NCI-H345 treated with DMSO at 0.1 percent for 48 hours (cell line): ENCODE data around the gene TNFRSF6B.
"Not testable (repeated sequence)": the region's sequence is repeated elsewhere in the genome, so short reads cannot be mapped to it uniquely, and the experiment has no call there.

ENCODE experiments used
- DNase-seq: peaks from one replicate; lab custom pipeline; 2025; ENCODE audit not compliant: unreplicated experiment; lab: John Stamatoyannopoulos, UW

The TNFRSF6B gene, protein sequence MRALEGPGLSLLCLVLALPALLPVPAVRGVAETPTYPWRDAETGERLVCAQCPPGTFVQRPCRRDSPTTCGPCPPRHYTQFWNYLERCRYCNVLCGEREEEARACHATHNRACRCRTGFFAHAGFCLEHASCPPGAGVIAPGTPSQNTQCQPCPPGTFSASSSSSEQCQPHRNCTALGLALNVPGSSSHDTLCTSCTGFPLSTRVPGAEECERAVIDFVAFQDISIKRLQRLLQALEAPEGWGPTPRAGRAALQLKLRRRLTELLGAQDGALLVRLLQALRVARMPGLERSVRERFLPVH

DNA sequence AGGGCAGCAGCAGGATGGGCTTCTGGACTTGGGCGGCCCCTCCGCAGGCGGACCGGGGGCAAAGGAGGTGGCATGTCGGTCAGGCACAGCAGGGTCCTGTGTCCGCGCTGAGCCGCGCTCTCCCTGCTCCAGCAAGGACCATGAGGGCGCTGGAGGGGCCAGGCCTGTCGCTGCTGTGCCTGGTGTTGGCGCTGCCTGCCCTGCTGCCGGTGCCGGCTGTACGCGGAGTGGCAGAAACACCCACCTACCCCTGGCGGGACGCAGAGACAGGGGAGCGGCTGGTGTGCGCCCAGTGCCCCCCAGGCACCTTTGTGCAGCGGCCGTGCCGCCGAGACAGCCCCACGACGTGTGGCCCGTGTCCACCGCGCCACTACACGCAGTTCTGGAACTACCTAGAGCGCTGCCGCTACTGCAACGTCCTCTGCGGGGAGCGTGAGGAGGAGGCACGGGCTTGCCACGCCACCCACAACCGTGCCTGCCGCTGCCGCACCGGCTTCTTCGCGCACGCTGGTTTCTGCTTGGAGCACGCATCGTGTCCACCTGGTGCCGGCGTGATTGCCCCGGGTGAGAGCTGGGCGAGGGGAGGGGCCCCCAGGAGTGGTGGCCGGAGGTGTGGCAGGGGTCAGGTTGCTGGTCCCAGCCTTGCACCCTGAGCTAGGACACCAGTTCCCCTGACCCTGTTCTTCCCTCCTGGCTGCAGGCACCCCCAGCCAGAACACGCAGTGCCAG, at the start of gene TNFRSF6B:
Gene TNFRSF6B (plus strand): TSS at position 25 of the 729 bp plus-strand sequence. CDS start 116 bp downstream, at position 141.
- no peak for DNase-seq

DNA sequence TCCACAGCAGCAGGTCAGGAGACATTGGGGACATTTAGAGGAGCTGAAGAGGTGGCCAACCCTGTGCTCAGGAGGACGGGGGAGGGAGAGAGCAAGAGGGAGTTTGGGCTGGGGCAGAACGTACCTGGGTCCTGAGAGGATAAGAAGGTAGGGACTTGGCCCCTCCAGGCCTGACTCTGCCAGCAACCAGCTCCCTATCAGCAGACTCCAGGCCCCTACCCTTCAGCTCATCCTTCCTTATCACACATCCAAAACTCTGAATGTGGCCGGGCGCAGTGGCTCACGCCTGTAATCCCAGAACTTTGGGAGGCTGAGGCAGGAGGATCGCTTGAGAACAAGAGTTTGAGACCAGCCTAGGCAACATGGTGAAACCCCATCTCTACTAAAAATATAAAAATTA, 48.3 kb upstream of the TNFRSF6B start:
- no peak for DNase-seq

DNA sequence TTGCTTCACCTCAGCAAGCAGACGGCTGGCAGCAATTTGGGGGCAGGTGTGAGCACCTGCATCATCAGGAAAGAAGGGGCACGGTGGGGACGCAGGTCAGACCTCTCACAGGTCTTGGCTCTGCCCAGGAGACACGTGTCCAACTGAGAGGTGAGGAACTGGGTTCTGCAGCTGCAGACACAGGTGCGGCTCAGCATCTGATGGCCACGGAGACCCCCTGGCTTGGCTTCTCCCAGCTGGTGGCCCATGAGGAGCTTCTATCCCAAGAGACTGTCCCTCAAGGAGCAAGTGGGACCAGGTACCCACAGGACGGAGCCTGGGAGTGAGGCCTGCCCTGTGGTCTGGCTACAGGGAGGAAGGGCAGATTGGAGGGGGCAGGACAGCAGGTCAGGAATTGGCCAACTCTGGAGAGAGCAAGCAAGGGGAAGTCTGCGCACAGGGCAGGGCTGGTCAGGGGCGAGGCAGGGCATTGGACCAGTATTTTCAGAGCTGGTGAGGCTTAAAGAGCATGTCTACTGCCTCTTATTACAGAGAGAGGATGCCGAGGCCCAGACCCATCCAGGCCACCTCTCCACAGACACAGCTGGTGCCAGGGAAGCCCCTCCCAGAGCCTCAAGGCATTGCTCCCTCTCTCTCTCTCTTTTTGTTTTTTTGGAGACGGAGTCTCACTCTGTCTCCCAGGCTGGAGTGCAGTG, 47.4 kb upstream of the TNFRSF6B start:
- no peak for DNase-seq

DNA sequence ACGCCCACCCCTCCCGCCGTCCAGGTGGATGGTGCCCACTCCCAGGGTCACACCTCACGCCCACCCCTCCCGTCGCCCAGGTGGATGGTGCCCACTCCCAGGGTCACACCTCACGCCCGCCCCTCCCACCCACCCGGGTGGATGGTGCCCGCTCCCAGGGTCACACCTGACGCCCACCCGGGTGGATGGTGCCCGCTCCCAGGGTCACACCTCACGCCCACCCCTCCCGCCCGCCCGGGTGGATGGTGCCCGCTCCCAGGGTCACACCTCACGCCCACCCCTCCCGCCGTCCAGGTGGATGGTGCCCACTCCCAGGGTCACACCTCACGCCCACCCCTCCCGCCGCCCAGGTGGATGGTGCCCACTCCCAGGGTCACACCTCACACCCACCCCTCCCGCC, 46.0 kb upstream of the TNFRSF6B start:
- not testable (repeated sequence) for DNase-seq

DNA sequence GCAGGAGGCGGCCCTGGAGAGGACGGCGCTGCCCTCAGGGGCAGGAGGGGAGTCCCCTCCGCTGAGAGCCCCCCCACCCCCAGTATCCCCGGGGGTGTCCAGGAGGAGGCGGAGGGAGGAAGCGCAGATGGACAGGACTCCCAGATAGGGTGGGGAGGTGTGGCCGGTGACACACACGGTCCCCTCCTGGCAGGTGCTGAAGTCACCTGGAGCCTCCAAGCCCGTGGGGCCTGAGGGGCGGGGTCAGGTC, 44.6 kb upstream of the TNFRSF6B start:
- no peak for DNase-seq

DNA sequence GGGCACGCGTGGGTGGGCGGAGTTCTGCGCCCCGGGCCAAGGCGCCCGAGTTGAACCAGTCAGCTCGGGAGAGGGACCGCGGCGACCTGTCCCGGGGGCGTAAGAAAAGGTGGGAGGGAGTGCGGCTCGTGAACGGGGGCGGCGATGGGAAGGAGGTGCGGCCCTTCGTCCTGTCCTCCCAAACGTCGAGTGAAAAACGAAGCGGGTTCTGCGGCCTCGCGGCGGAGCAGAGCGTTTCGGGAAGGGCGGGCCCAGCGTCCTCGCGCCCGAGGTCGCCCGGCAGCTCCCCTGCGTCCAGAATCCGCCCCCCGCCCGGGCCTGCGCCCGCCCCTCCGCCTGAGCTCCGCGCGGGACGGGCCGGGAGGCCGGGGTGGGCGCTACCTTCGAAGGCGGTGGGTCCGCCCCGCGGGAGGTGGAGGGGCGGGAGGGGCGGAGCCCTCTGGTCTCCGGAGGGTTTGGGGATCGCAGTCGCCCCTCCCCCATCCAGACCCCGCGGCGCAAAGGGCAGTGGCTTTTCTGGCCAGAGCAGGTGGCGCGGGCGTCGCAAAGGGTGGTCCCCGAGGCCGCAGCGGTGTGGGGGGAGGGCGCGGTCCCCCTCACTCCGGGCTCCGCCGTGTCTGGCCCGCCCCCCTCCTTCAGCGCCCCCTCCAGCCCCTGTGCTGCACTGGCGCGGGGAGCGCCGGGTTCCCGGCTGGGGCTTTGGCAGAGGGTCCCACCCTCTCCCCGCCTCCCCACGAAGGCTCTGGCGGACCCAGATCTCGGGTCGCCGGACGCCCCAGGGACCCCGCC, 44.1 kb upstream of the TNFRSF6B start:
- DNase-seq = no peak

DNA sequence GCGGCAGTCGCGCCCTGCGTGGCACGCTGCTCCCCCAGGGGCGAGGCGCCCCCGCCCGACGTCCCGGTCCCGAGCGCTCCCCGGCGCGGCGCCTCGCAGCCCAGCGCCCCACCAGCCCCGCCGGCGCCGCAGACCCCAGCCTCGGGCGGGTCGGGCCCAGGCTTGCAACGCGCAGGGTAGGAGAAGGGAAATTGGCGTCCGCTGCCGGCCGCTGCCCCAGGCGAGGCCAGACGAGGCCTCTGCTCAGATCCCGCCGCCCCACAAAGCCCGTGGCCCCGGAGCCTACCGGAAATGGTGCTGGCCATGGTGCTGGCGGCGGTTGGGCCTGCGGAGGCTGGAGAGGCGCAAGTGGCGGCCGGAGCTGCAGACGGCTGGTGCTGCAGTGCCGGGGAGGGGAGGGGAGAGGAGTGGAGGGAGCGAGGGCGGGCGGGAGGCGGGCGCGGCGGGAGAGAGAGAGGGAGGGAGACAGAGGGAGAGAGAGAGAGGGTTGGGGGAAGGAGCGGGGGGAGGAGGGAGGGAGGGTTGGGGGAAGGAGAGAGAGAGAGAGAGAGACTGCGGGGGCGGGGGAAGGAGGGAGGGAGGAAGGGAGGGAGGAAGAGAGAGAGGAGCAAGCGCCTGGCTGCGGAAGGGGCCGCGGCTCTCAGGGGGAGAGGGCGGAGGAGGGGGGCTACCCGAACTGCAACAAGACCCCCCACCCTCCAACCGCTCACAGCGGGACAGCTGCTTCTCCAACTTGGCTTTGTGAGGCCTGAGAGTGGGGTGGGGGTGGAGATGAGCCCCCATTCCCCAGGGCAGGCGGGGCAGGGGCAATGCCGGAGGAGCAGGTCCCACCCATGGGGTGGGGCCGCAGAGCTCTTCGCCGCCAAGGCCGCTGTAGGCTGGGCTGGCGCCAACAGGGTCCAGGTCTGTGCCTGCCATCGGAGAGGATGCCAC, 43.1 kb upstream of the TNFRSF6B start, which contains the start of gene STMN3:
Gene STMN3 (minus strand): TSS at position 384 of the 933 bp plus-strand sequence. CDS start 79 bp downstream, at position 305.
- DNase-seq = peak; percentile 76

DNA sequence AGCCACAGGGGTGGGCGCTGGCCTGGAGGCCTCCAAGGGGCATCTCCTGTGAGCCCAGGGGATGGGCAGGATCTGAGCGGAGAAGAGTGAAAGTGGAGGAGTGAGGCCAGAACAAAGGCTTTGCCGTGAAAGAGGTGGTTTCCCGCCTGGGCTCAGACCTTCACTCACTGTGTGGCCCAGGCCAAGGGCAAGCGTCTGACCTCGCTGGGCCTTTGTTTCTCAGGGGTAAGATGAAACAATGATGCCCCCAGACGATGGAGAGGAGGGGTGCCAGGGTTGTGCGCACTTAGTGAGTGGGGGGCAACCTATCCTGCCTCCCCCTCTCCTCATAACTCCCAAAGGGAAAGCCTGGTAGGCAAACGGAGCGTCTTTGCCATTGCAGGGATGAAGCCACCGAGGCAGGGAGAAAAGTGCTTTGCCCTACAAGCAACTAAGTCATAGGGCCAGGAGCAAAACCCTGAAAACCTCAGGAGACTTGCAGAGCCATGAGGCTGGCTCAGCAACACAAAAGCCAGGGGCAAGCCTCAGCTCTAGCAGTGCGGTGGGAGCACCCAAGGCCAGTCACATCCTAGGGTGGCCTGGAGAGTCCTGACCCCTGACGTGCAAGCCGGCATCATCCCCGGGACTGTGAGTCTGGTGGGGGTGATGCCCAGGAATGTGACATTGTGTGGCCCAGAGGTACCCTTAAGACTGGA, 42.3 kb upstream of the TNFRSF6B start:
- DNase-seq = no peak

DNA sequence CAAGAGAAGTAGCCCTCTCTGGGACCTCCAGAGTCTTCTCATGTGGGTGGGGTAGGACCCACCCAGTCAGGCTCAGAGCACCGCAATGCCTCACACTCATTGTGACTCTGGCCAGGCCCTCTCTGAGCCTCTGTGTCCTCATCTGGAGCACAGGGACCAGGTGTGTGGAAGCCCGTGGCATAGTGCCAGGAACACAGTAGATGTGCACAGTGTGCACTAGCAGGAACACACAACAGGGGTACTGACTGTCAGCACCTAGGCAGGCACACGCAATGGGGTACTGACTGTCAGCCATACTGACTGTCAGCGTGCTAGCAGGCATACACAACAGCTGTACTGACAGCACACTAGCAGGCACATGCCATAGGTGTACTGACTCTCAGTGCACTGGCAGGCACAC, 41.2 kb upstream of the TNFRSF6B start:
- DNase-seq = no peak

DNA sequence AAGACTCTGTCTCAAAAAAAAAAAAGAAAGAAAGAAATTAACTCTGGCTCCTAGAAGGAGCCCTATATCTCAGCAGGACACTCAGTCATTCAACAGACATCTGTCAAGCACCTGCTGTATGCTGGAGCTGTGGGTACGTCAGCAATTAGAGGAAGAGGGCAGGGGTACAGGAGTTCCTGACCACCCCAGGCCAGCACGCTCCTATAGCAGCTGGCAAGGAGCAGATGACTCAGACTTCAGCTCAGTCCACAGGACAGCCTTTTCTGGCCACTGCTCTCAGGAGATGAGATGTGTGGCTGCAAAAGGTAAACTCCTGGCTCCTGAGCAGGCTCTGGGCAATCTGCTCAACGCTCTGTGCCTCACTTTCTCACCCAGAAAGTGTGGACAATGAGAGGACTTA, 40.0 kb upstream of the TNFRSF6B start:
- DNase-seq = no peak

DNA sequence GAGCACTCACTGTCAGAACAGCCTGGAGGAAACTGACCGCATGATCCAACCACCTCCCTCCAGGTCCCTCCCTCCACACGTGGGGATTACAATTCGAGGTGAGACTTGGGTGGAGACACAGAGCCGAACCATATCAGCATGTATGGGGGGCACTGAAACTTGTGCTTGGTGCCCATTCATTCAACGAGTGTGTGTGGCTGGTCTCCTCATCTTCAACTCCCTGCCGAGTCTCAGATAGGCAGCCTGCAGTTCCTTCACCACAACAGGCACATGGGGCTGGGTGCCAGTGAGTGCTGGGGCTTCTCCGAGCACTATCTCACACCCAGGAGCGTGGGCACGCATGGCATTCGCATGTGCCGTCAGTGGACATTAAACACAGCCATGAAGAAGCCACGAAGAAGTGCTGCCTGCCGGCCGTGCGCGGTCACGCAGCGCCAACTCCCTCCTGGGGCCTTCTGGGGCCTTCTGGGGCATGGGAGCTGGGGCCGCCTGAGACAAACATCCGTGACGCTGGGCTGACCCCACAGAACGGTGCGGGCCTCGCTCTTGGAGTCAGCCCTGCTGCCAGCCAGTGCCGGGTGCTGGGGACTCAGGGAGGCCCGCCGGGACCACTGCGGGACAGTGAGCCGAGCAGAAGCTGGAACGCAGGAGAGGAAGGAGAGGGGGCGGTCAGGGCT, 39.1 kb upstream of the TNFRSF6B start:
- DNase-seq = no peak

DNA sequence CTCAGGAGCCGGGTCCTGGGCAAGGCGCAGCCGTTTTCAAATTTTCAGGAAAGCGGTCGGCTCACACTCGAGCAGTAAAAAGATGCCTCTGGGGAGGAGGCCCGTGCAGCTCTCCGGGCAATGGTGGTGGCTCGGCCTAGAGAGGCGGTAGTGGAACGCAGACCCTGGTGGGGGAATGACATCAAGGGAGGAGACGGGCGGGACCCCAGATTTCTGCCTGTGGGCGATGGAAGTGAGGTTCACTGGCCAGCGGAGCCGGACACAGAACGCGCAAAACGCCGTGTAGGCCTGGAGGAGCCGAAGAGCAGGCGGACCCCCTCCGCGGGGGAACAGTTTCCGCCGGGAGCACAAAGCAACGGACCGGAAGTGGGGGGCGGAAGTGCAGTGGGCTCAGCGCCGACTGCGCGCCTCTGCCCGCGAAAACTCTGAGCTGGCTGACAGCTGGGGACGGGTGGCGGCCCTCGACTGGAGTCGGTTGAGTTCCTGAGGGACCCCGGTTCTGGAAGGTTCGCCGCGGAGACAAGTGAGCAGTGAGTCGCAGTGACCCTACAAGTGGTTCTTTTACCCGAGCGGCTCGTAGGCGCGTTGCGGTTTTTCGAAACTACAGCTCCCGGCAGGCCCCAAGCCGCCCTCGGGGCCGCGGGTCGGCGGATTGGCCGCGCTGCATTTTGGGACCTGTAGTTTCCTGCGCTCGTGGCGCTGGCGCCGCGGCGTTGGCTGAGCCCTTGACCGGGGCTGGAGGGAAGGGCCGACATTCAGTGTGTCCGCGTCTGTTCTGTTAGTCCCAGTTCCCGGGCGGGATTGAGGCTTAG, 38.3 kb upstream of the TNFRSF6B start, which contains the start of gene RTEL1:
Gene RTEL1 (plus strand): TSS at position 376 of the 812 bp plus-strand sequence. CDS start 1,091 bp downstream, outside the sequence.
- DNase-seq = peak; percentile 95

DNA sequence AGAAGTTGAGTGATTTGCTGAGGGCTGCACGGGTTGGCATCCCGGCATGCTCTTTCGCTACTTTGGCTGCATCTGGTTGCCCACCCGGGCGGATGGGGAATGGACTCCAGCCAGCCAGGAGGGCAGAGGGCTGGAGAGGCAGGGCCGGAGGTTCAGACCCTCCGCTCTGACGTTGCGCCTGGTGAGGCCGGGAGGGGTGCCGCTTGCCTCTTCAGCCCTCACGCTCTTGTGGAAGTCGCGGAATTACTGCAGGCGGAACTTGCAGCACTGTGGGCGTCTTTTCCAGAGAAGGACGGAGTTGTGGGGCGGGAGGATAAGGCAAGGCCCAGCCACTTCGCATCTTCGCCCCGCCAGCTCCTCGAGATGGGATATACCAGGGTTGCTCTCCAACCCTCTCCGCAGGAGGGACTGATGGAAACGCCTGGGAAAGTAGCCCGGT, 37.7 kb upstream of the TNFRSF6B start:
- DNase-seq = no peak

DNA sequence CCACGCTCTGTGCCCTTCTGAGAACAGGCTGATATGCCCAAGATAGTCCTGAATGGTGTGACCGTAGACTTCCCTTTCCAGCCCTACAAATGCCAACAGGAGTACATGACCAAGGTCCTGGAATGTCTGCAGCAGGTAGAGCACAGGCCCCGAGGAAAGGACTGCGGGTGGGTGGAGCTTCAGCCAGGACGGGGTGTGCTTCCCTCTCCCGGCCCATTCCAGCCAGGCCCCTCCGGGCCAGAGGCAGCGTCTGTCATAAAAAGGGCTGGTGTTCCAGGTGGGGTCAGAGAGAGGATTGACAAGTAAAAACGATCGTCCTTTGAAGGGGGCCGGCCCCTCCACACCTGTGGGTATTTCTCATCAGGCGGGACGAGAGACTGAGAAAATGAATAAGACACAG, 37.1 kb upstream of the TNFRSF6B start:
- DNase-seq = no peak

DNA sequence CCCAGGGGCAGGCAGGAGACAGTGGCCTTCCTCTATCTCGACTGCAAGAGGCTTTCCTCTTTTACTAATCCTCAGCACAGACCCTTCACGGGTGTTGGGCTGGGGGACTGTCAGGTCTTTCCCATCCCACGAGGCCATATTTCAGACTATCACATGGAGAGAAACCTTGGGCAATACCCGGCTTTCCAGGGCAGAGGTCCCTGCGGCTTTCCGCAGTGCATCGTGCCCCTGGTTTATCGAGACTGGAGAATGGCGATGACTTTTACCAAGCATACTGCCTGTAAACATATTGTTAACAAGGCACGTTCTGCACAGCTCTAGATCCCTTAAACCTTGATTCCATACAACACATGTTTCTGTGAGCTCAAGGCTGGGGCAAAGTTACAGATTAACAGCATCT, 36.3 kb upstream of the TNFRSF6B start:
- DNase-seq = not testable (repeated sequence)

DNA sequence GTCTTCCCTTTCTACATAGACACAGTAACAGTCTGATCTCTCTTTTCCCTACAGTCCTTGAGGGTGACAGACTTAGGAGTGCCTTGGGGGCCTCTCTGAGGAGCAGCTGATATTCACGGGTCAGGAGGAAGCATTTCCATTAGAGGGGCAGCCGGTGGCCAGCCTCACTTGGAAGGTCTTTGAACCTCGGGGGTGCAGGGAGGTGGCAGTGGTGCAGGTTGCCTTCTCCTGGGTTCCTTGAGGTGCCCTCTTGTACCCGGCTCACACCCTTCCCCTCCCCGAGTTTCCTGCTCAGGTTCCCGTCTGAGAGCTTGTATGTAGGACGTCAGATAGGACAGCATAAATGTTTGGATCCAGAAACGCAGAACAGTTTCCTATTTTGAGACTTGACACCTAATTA, 35.8 kb upstream of the TNFRSF6B start:
- DNase-seq = no peak

DNA sequence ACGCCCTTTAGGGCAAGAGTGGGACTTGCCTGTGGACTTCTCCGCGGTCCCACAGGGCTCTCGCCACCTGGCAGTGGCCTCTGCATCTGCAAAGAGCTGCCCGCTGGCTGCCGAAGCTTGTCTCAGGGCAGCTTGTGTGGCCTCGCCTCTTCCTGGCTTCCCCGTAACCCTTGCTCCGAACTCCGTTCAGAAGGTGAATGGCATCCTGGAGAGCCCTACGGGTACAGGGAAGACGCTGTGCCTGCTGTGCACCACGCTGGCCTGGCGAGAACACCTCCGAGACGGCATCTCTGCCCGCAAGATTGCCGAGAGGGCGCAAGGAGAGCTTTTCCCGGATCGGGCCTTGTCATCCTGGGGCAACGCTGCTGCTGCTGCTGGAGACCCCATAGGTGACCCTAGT, 35.3 kb upstream of the TNFRSF6B start:
- no peak for DNase-seq
